ENCODE data around the gene ORM1. TPM values are rescaled to one million over a fixed set of nuclear protein-coding genes. Genes with fewer than 3 reads are reported as not detected.

ORM1 gene
- total and polyA plus RNA-seq, 2 donors (not counting 3 experiments of a cell fraction or from before 2014, with no cell fraction given), result not detected

GRCh38 chr9:114341991-114342390, 19.1 kb downstream of the ORM1 start:
- no TSS peak for BruUV-seq (replicated peaks)
- CTCF ChIA-PET, result interaction anchor here (0.6 kb wide), 1 partner anchor 311 kb away, joined by 3 read pairs; no protein-coding TSS in a partner anchor
- H4K20me1 ChIP-seq (replicated peaks; ENCODE audit: control insufficient read depth, extremely low read depth, insufficient read depth, low read length), result no peaks in the 10 kb centered on the region
- POLR2A ChIA-PET, result no interaction called here
- no peak for DNase-seq (ENCODE audit: low read depth, low spot score)
- H3K27me3 ChIP-seq (ENCODE audit: control insufficient read depth in 2 of 2, insufficient read depth in 2 of 2, low read length in 2 of 2), result no peaks in the 10 kb centered on the region
- H2AFZ ChIP-seq (ENCODE audit: low read depth, low read length), result no peak overlapping the region
- no peak overlapping the region for H3K4me3 ChIP-seq (replicated peaks in 1 of 3; ENCODE audit: insufficient read depth in 1 of 3, low read depth in 1 of 3, low read length in 3 of 3)
- H3K79me2 ChIP-seq (ENCODE audit: control insufficient read depth, insufficient read depth, low read length), result no peaks in the 10 kb centered on the region
- dilution Hi-C loops (cut with MboI; ENCODE audit: extremely low pct_ligation_motif_present, low sequenced_read_pairs), result no loop called here
- H3K4me1 ChIP-seq (ENCODE audit: control insufficient read depth, extremely low read depth, insufficient read depth, low read length), result no peaks in the 10 kb centered on the region
- no peak overlapping the region for H3K27ac ChIP-seq (ENCODE audit: insufficient read depth, low read depth, low read length)
- peaks cover 4 to 46% of the 10 kb centered on the region in 2 experiments for H3K36me3 ChIP-seq (ENCODE audit: control insufficient read depth in 2 of 2, extremely low read depth in 1 of 2, insufficient read depth in 2 of 2, low read length in 2 of 2)
- H3K9me3 ChIP-seq (replicated peaks; ENCODE audit: control insufficient read depth, insufficient read depth, low read length), result no peaks in the 10 kb centered on the region
- H3K9ac ChIP-seq (replicated peaks; ENCODE audit: extremely low read depth, insufficient read depth, low read length), result no peak overlapping the region
- H3K9me1 ChIP-seq (replicated peaks; ENCODE audit: control insufficient read depth, extremely low read depth, insufficient read depth, low read length), result no peaks in the 10 kb centered on the region
- TF ChIP-seq EZH2 (IDR thresholded peaks at IDR 0.05; ENCODE audit: borderline replicate concordance, low read depth, low read length, severe bottlenecking) (no peak), MAX (IDR thresholded peaks at IDR 0.05; ENCODE audit: insufficient read depth, insufficient read length) (no peak), CTCF (IDR thresholded peaks at IDR 0.05; ENCODE audit: extremely low read depth in 1 of 2, insufficient read depth in 1 of 2, low read depth in 1 of 2, low read length in 2 of 2) (no peak), POLR2A (IDR thresholded peaks at IDR 0.05; ENCODE audit: low read depth, low read length) (no peak), FOS (IDR thresholded peaks at IDR 0.05; ENCODE audit: borderline replicate concordance, insufficient read depth, low read length) (no peak), JUN (IDR thresholded peaks at IDR 0.05; ENCODE audit: borderline replicate concordance, insufficient read depth, insufficient read length, low read depth) (no peak), POLR2AphosphoS5 (IDR thresholded peaks at IDR 0.05; ENCODE audit: insufficient read depth, low read depth, low read length) (no peak), GATA2 (IDR thresholded peaks at IDR 0.05; ENCODE audit: insufficient read depth, insufficient read length, low read depth, low read length) (no peak), MYC (IDR thresholded peaks at IDR 0.05; ENCODE audit: low read depth, low read length) (no peak)
- no peak for FAIRE-seq
- intact Hi-C loops (cut with micrococcal nuclease), result no loop called here
- H3K4me2 ChIP-seq (ENCODE audit: insufficient read depth, low read length), result no peak overlapping the region
